Head of caudate nucleus (tissue), 42 donors: ENCODE results near the gene HELZ.
A peak's percentile ranks its signal among the peaks of the same experiment; 100 is the strongest.

Experiments used
- DNase-seq, 42 donors: peaks; one replicate each; pipeline versions ENCODE4 v3.0.0 to v3.0.0-alpha.2; 2020 to 2021; ENCODE audit warnings: mixed read lengths in 7 of 42
- intact Hi-C: fragments of 100-400 bp; cut with DNase I; formaldehyde crosslinking; loops from one replicate; pipeline ENCODE4 v1.15.0; 2022

Gene HELZ

GRCh38 chr17:67067571-67068482 lies 177.2 kb downstream of the HELZ start:
- DNase-seq: peak in 18 of 42 donors; percentile 11 to 78 (median 42)
- intact Hi-C loops: no loop called here

- intact Hi-C loops: no loop called here
- DNase-seq: peak in 6 of 42 donors; percentile 7 to 48 (median 30)
These were observed 178.3 kb downstream of the HELZ start for GRCh38 chr17:67066717-67067116.

- peak in 1 of 42 donors; percentile 4 for DNase-seq
- intact Hi-C loops: no loop called here
These were observed 181.9 kb downstream of the HELZ start for GRCh38 chr17:67063141-67063540.

GRCh38 chr17:67059372-67059771 lies 185.6 kb downstream of the HELZ start:
- peak in 6 of 42 donors; percentile 21 to 41 (median 30) for DNase-seq
- intact Hi-C loops: no loop called here

GRCh38 chr17:67058036-67058435 lies 187.0 kb downstream of the HELZ start:
- intact Hi-C loops: no loop called here
- peak in 2 of 42 donors; percentile 14 to 27 for DNase-seq

- DNase-seq: peak in 4 of 42 donors; percentile 6 to 29 (median 28)
These were observed 188.1 kb downstream of the HELZ start for GRCh38 chr17:67056746-67057490.

GRCh38 chr17:67055811-67056745 lies 188.9 kb downstream of the HELZ start:
- intact Hi-C loops: no loop called here
- peak in 4 of 42 donors; percentile 10 to 32 (median 22) for DNase-seq

More at GRCh38 chr17:67056746-67057490, 188.1 kb downstream of the HELZ start:
- intact Hi-C loops: no loop called here

GRCh38 chr17:67055041-67055443 lies 190.0 kb downstream of the HELZ start:
- intact Hi-C loops: no loop called here
- peak in 4 of 42 donors; percentile 10 to 30 (median 16) for DNase-seq

- intact Hi-C loops: no loop called here
- DNase-seq: peak in 1 of 42 donors; percentile 1
These were observed 190.4 kb downstream of the HELZ start for GRCh38 chr17:67054608-67055007.

GRCh38 chr17:67054011-67054591 lies 190.9 kb downstream of the HELZ start:
- peak in 4 of 42 donors; percentile 1 to 32 (median 22) for DNase-seq
- intact Hi-C loops: no loop called here

GRCh38 chr17:67053438-67054000 lies 191.5 kb downstream of the HELZ start:
- DNase-seq: peak in 2 of 42 donors; percentile 13 to 34
- intact Hi-C loops: no loop called here

GRCh38 chr17:67052720-67053437 lies 192.1 kb downstream of the HELZ start:
- peak in 3 of 42 donors; percentile 0 to 9 (median 7) for DNase-seq
- intact Hi-C loops: no loop called here

GRCh38 chr17:67051837-67052236 lies 193.2 kb downstream of the HELZ start:
- intact Hi-C loops: no loop called here

GRCh38 chr17:67051155-67051538 lies 193.8 kb downstream of the HELZ start:
- peak in 1 of 42 donors; percentile 7 for DNase-seq
- intact Hi-C loops: no loop called here

More at GRCh38 chr17:67051837-67052236, 193.2 kb downstream of the HELZ start:
- DNase-seq: no peak

- peak in 1 of 42 donors; percentile 1 for DNase-seq
- intact Hi-C loops: no loop called here
These were observed 194.4 kb downstream of the HELZ start for GRCh38 chr17:67050471-67051154.

- intact Hi-C loops: no loop called here
These were observed 194.9 kb downstream of the HELZ start for GRCh38 chr17:67050066-67050465.

More at GRCh38 chr17:67050066-67050465, 194.9 kb downstream of the HELZ start:
- peak in 1 of 42 donors; percentile 25 for DNase-seq
